ENCODE data around the gene FGF22.

FGF22 gene

GRCh38 chr19:676007-676338 is 36.3 kb downstream of the FGF22 start:
- no peak for TF ChIP-seq CTCF (IDR thresholded peaks at IDR 0.05; ENCODE audit: insufficient read depth, low read depth, low read length, missing control alignments)
- H3K4me3 ChIP-seq (ENCODE audit: low read length): peak overlapping the region; percentile 43
- DNase-seq (ENCODE audit: low read depth): no peak

GRCh38 chr19:676339-677105 is 36.8 kb downstream of the FGF22 start, which contains the start of gene FSTL3:
Gene FSTL3 (plus strand): TSS chr19:676392. CDS start chr19:676424, 32 bp downstream.
- peak within 1 kb of the TSS; percentile 84 for H3K4me3 ChIP-seq (ENCODE audit: low read length)
- no peak for TF ChIP-seq CTCF (IDR thresholded peaks at IDR 0.05; ENCODE audit: insufficient read depth, low read depth, low read length, missing control alignments)
- DNase-seq (ENCODE audit: low read depth): peak; percentile 32

GRCh38 chr19:677201-677600 is 37.5 kb downstream of the FGF22 start:
- DNase-seq (ENCODE audit: low read depth): peak; percentile 86
- no peak for TF ChIP-seq CTCF (IDR thresholded peaks at IDR 0.05; ENCODE audit: insufficient read depth, low read depth, low read length, missing control alignments)
- H3K4me3 ChIP-seq (ENCODE audit: low read length): peak overlapping the region; percentile 84

- peak overlapping the region; percentile 84 for H3K4me3 ChIP-seq (ENCODE audit: low read length)
- DNase-seq (ENCODE audit: low read depth): peak; percentile 72
- no peak for TF ChIP-seq CTCF (IDR thresholded peaks at IDR 0.05; ENCODE audit: insufficient read depth, low read depth, low read length, missing control alignments)
These were observed 38.1 kb downstream of the FGF22 start for GRCh38 chr19:677601-678436.

GRCh38 chr19:678791-679388 is 39.2 kb downstream of the FGF22 start:
- DNase-seq (ENCODE audit: low read depth): no peak
- peak overlapping the region; percentile 44 for H3K4me3 ChIP-seq (ENCODE audit: low read length)
- no peak for TF ChIP-seq CTCF (IDR thresholded peaks at IDR 0.05; ENCODE audit: insufficient read depth, low read depth, low read length, missing control alignments)

GRCh38 chr19:679418-680286 is 40.0 kb downstream of the FGF22 start:
- peak; percentile 76 for DNase-seq (ENCODE audit: low read depth)
- peak overlapping the region; percentile 44 for H3K4me3 ChIP-seq (ENCODE audit: low read length)
- no peak for TF ChIP-seq CTCF (IDR thresholded peaks at IDR 0.05; ENCODE audit: insufficient read depth, low read depth, low read length, missing control alignments)

All from epithelial cell of esophagus (primary cell).